ENCODE results near the gene KCNK17. TPM values are rescaled to one million over a fixed set of nuclear protein-coding genes. Genes with fewer than 3 reads are reported as not detected.

Gene KCNK17
- total RNA-seq, 1 donor from 2014 or later = not detected

DNA sequence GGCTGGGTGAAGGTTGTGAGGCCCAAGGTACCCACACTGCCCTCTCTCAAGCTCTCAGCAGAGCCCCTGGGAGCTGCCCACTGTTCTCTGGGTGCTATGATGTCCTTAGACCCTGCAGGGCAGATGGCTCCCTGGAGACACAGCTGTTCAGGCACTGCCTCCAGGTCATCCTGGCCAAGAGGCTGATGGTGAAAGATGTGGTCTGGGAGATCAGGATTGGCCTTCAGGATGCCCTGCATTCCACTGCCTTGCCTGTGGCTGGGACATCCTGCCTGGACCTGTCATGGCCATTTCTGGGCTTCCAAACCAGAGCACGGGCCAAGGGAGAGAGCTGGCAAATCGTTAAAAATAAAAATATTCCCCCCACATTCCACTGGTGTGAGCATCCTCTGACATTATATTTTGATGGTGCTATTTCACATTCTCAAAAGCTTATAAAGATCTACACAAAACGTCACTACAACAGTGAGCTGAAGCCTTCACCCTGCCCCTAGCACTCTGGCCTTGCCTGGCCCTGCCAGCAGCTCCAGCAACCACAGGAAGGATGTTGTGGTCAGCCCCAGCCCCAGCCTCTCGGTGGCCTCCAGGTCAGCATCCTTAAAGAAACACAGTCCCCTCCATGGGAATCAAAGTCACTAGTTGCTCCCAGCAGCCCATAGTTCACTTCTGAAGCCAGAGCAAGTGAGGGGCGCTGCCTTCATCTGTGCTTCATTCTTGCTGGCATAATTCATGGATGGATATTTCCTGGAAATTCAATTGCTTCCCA is 21.7 kb upstream of the KCNK17 start:
- TF ChIP-seq, protein P1, sequence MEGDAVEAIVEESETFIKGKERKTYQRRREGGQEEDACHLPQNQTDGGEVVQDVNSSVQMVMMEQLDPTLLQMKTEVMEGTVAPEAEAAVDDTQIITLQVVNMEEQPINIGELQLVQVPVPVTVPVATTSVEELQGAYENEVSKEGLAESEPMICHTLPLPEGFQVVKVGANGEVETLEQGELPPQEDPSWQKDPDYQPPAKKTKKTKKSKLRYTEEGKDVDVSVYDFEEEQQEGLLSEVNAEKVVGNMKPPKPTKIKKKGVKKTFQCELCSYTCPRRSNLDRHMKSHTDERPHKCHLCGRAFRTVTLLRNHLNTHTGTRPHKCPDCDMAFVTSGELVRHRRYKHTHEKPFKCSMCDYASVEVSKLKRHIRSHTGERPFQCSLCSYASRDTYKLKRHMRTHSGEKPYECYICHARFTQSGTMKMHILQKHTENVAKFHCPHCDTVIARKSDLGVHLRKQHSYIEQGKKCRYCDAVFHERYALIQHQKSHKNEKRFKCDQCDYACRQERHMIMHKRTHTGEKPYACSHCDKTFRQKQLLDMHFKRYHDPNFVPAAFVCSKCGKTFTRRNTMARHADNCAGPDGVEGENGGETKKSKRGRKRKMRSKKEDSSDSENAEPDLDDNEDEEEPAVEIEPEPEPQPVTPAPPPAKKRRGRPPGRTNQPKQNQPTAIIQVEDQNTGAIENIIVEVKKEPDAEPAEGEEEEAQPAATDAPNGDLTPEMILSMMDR (IDR thresholded peaks at IDR 0.05) = no peak
- peaks cover 43% of the 10 kb centered on the region for H3K27me3 Mint-ChIP-seq (ENCODE audit: unreplicated experiment)
- H3K4me3 Mint-ChIP-seq (ENCODE audit: unreplicated experiment) = no peak overlapping the region
- no peak overlapping the region for H3K27ac Mint-ChIP-seq (ENCODE audit: unreplicated experiment)
- DNase-seq (ENCODE audit: extremely low spot score, unreplicated experiment) = no peak
- no peaks in the 10 kb centered on the region for H3K36me3 Mint-ChIP-seq (ENCODE audit: unreplicated experiment)
- H3K4me1 Mint-ChIP-seq (ENCODE audit: unreplicated experiment) = peaks cover 5% of the 10 kb centered on the region
- no peaks in the 10 kb centered on the region for H3K9me3 Mint-ChIP-seq (ENCODE audit: unreplicated experiment)

DNA sequence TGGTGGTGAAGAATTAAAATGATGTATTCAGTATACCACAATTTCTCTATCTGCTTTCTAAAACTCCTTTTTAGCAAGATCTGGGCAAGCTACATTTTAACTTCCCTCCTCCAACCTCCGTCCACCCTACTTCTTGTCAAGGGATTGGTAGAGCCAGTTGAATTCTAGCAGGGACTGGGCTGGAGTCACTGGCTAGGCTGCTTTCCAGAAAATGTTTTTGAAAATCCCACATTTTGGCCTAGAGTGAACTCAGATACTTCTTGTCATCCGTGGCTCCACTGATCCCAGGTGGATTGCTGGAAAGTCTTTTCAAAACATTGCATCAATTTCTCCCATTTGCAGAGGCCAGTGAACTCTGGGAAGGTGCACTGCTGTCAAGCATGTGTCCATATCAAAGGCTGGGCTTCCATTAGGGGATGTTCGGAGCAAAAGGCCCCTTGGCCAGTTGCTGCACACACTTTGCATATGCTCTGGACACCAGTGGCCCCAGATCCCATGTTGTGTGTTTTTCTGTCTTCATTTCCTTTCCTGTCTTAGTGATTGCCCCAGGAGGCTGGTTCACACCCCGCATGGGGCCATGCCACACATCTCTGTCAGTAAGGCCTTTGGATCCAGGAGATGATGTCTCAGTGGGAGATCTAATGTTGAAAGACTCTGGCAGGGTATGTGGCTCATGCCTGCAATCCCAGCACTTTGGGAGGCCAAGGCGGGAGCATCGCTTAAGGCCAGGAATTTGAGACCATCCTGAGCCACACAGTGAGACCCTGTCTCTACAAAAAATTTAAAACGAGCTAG is 19.6 kb upstream of the KCNK17 start:
- peaks cover 44% of the 10 kb centered on the region for H3K27me3 Mint-ChIP-seq (ENCODE audit: unreplicated experiment)
- no peak for DNase-seq (ENCODE audit: extremely low spot score, unreplicated experiment)

DNA sequence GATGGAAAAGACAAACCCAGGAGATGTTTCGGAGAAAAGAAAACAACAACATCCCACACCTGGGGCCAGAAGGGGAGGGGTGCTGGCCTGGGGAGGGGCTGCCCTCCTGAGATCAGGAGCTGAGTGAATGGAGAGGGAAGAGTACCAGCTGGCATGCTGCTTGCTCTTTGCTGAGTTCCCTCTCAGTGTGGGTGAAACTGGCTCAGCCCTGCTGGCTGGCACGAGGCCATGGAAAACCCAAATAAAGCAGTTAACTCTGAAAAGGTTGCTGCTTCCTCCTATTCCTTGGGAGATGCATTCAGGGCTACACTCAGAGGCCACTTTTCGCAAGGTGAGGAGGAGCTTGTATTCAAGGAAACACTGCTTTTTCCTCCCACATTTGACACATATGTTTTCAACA is 16.3 kb upstream of the KCNK17 start:
- DNase-seq (ENCODE audit: extremely low spot score, unreplicated experiment) = no peak
- TF ChIP-seq, protein P1 (IDR thresholded peaks at IDR 0.05) = no peak
- H3K27me3 Mint-ChIP-seq (ENCODE audit: unreplicated experiment) = peaks cover 51% of the 10 kb centered on the region
- no peak overlapping the region for H3K4me3 Mint-ChIP-seq (ENCODE audit: unreplicated experiment)
- no peaks in the 10 kb centered on the region for H3K36me3 Mint-ChIP-seq (ENCODE audit: unreplicated experiment)
- H3K9me3 Mint-ChIP-seq (ENCODE audit: unreplicated experiment) = no peaks in the 10 kb centered on the region
- no peak overlapping the region for H3K27ac Mint-ChIP-seq (ENCODE audit: unreplicated experiment)
- peaks cover 1% of the 10 kb centered on the region for H3K4me1 Mint-ChIP-seq (ENCODE audit: unreplicated experiment)

More for the DNA sequence above, 19.6 kb upstream of the KCNK17 start:
- H3K4me3 Mint-ChIP-seq (ENCODE audit: unreplicated experiment) = no peak overlapping the region
- TF ChIP-seq, protein P1 (IDR thresholded peaks at IDR 0.05) = no peak
- H3K4me1 Mint-ChIP-seq (ENCODE audit: unreplicated experiment) = peaks cover 3% of the 10 kb centered on the region
- H3K27ac Mint-ChIP-seq (ENCODE audit: unreplicated experiment) = no peak overlapping the region
- H3K9me3 Mint-ChIP-seq (ENCODE audit: unreplicated experiment) = no peaks in the 10 kb centered on the region
- no peaks in the 10 kb centered on the region for H3K36me3 Mint-ChIP-seq (ENCODE audit: unreplicated experiment)

DNA sequence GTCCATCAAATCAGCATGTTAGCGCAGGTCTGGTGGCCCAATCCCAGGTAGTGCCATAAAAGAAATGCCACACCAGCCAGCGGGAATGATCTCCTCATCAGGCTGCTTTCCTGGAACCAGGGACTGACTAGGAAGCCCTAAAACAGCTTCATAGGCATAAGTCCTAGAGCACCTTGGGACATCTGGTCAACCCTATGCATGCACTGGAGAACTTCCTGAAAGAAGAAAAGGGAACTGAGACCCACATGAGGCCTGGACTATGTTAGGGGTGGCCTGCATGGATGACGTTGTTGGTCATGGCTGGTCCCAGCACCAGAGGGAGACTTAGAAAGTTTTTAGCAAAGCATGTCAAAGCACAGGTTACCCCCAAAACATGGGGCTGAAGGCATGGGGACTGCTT is 15.8 kb upstream of the KCNK17 start:
- Mint-ChIP-seq H3K4me3 (ENCODE audit: unreplicated experiment) (no peak overlapping the region), H3K4me1 (ENCODE audit: unreplicated experiment) (peaks cover 1% of the 10 kb centered on the region), H3K9me3 (ENCODE audit: unreplicated experiment) (no peaks in the 10 kb centered on the region), H3K36me3 (ENCODE audit: unreplicated experiment) (no peaks in the 10 kb centered on the region), H3K27ac (ENCODE audit: unreplicated experiment) (no peak overlapping the region), H3K27me3 (ENCODE audit: unreplicated experiment) (peaks cover 54% of the 10 kb centered on the region)
- DNase-seq (ENCODE audit: extremely low spot score, unreplicated experiment) = no peak
- TF ChIP-seq, protein P1 (IDR thresholded peaks at IDR 0.05) = no peak

DNA sequence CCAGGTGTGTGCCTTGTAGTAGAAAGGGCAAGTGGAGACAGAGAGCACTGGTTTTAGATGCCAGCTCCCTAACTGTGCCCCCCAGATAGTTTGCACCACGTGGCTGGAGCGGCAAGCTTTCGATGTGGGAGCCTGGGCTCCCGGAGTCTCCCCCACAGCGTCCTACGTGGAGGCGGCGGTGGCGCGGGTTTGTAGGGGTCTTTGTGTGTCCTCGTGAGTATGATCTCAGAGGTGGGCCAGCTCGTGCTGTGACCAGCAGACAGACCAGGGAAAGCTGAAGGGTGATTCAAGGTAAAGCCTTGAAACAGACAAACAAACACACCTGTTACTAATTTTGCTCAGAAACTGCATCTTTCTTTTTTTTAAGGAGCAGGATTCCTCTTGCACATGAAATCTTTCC is 13.8 kb upstream of the KCNK17 start:
- Mint-ChIP-seq H3K27me3 (ENCODE audit: unreplicated experiment) (peaks cover 49% of the 10 kb centered on the region), H3K9me3 (ENCODE audit: unreplicated experiment) (no peaks in the 10 kb centered on the region), H3K4me1 (ENCODE audit: unreplicated experiment) (no peaks in the 10 kb centered on the region), H3K27ac (ENCODE audit: unreplicated experiment) (no peak overlapping the region), H3K36me3 (ENCODE audit: unreplicated experiment) (no peaks in the 10 kb centered on the region), H3K4me3 (ENCODE audit: unreplicated experiment) (no peak overlapping the region)
- TF ChIP-seq, protein P1 (IDR thresholded peaks at IDR 0.05) = no peak
- DNase-seq (ENCODE audit: extremely low spot score, unreplicated experiment) = no peak

Measured in osteocyte (in vitro differentiated cells).